GM23338 (cell line): ENCODE data around the gene TBCE. TPM values are rescaled to one million over a fixed set of nuclear protein-coding genes. Genes with fewer than 3 reads are reported as not detected.

Source experiments
- ATAC-seq: fragments of 200-7000 bp; cut with Tn5 transposase; 3 replicates; pipeline ENCODE4 v1.9.1; 2020
- DNase-seq: peaks from one replicate; pipeline ENCODE4 v3.0.0-alpha.2; 2015; ENCODE audit warnings: low spot score
- H2AFZ ChIP-seq: fragments of 200-600 bp; sonication (generic); 2 replicates; pipeline ENCODE4 v1.8.0; 2016; ENCODE audit warnings: antibody characterized with exemption, mild to moderate bottlenecking, moderate library complexity
- H3F3A ChIP-seq: fragments of 200-600 bp; sonication (generic); replicated peaks from 2 replicates; pipeline ENCODE4 v1.8.0; 2017; ENCODE audit warnings: antibody characterized with exemption, mixed run types, low read depth
- H3K27ac ChIP-seq: fragments of 200-600 bp; sonication (generic); 2 replicates; pipeline ENCODE4 v1.6.1; 2016; ENCODE audit warnings: low read depth
- H3K27me3 ChIP-seq: fragments of 200-600 bp; sonication (generic); 2 replicates; pipeline ENCODE4 v1.8.0; 2016; ENCODE audit warnings: mild to moderate bottlenecking, mixed run types, moderate library complexity; ENCODE audit not compliant: insufficient read depth
- H3K36me3 ChIP-seq: fragments of 200-600 bp; sonication (generic); 2 replicates; pipeline ENCODE4 v1.8.0; 2016; ENCODE audit warnings: mild to moderate bottlenecking; ENCODE audit not compliant: insufficient read depth
- H3K4me1 ChIP-seq: fragments of 200-600 bp; sonication (generic); 2 replicates; pipeline ENCODE4 v1.8.0; 2016; ENCODE audit warnings: mild to moderate bottlenecking, moderate library complexity; ENCODE audit not compliant: insufficient read depth
- H3K4me2 ChIP-seq: fragments of 200-600 bp; sonication (generic); 2 replicates; pipeline ENCODE4 v1.7.1; 2017; ENCODE audit warnings: mixed run types
- H3K4me3 ChIP-seq: fragments of 200-600 bp; sonication (generic); 2 replicates; pipeline ENCODE4 v1.6.1; 2016; ENCODE audit warnings: mixed run types
- H3K79me2 ChIP-seq: fragments of 200-600 bp; sonication (generic); replicated peaks from 2 replicates; pipeline ENCODE4 v1.8.0; 2017; ENCODE audit warnings: mild to moderate bottlenecking; ENCODE audit not compliant: insufficient read depth
- H3K9me2 ChIP-seq: fragments of 200-600 bp; sonication (generic); 2 replicates; pipeline ENCODE4 v1.8.0; 2017; ENCODE audit not compliant: insufficient read depth
- H4K20me1 ChIP-seq: fragments of 200-600 bp; sonication (generic); replicated peaks from 2 replicates; pipeline ENCODE4 v1.8.0; 2017; ENCODE audit warnings: mild to moderate bottlenecking; ENCODE audit not compliant: insufficient read depth
- H3K27ac Mint-ChIP-seq: 2 replicates; pipeline ENCODE4 v1.8.0; 2020; ENCODE audit warnings: inconsistent platforms, mild to moderate bottlenecking, moderate library complexity, mixed read lengths
- H3K27me3 Mint-ChIP-seq: 3 replicates; pipeline ENCODE4 v1.8.0; 2022; ENCODE audit warnings: low read depth, mild to moderate bottlenecking, moderate library complexity, mixed read lengths, inconsistent platforms; ENCODE audit not compliant: insufficient read depth, poor library complexity
- H3K36me3 Mint-ChIP-seq: 3 replicates; pipeline ENCODE4 v1.8.0; 2021; ENCODE audit warnings: low read depth, mild to moderate bottlenecking, inconsistent platforms, moderate library complexity, mixed read lengths
- H3K4me1 Mint-ChIP-seq: 3 replicates; pipeline ENCODE4 v1.8.0; 2020; ENCODE audit warnings: mild to moderate bottlenecking, inconsistent platforms, mixed read lengths
- H3K4me3 Mint-ChIP-seq: 3 replicates; pipeline ENCODE4 v1.8.0; 2021; ENCODE audit warnings: moderate library complexity, mild to moderate bottlenecking, inconsistent platforms, mixed read lengths
- H3K9me3 Mint-ChIP-seq: 3 replicates; pipeline ENCODE4 v1.8.0; 2020; ENCODE audit warnings: moderate library complexity, mild to moderate bottlenecking, inconsistent platforms, mixed read lengths
- CREB1 ChIP-seq: fragments of 250-450 bp; sonication (Bioruptor Pico); IDR thresholded peaks from 2 replicates; pipeline ENCODE4 v1.5.0; 2020; ENCODE audit warnings: low read depth, mild to moderate bottlenecking, moderate library complexity
- CTCF ChIP-seq, 2 experiments: fragments of 200-600 bp in 1 of 2; sonication (generic) in 1 of 2; conservative IDR thresholded peaks; 2 replicates each; pipeline versions ENCODE4 v1.5.1 to v1.6.1; 2016 to 2017; ENCODE audit warnings: antibody characterized with exemption in 2 of 2, low read depth in 2 of 2, mild to moderate bottlenecking in 2 of 2, moderate library complexity in 1 of 2
- EZH2 ChIP-seq: fragments of 200-600 bp; sonication (generic); IDR thresholded peaks from one replicate; pipeline ENCODE4 v1.8.0; 2017; ENCODE audit warnings: antibody characterized with exemption, mild to moderate bottlenecking, low read depth; ENCODE audit not compliant: unreplicated experiment
- NANOG ChIP-seq: IDR thresholded peaks from 2 replicates; pipeline ENCODE4 v1.6.1; 2016; ENCODE audit warnings: antibody characterized with exemption, borderline replicate concordance
- ZNF331 ChIP-seq: fragments of 250-450 bp; sonication (Bioruptor Pico); IDR thresholded peaks from 2 replicates; pipeline ENCODE4 v1.5.0; 2020; ENCODE audit warnings: low read depth, mild to moderate bottlenecking, moderate library complexity
- ZNF462 ChIP-seq: fragments of 250-450 bp; sonication (Bioruptor Pico); IDR thresholded peaks from 2 replicates; pipeline ENCODE4 v1.5.0; 2020; ENCODE audit warnings: mild to moderate bottlenecking, moderate library complexity
- polyA plus RNA-seq: library from polyadenylated mRNA; unstranded; fragments of >200 nt; fragmentation: Nextera tagmentation; extraction: Ambion mirVana; gene quantifications from 2 replicates; pipeline ENCODE4 v1.2.1, GENCODE V29; 2016
- total RNA-seq: library from RNA; depleted of rRNA; stranded (reverse); fragments of >200 nt; shearing (Covaris generic); gene quantifications from 2 replicates; pipeline ENCODE4 v1.2.3, GENCODE V29; 2014

TBCE gene
- total and polyA plus RNA-seq, 2 experiments from 2014 or later, result 42.7 to 64.8 TPM

GRCh38 chr1:235415008-235415904 is 48.0 kb downstream of the TBCE start:
- Histone ChIP-seq H3K9me2 (no peaks in the 10 kb centered on the region), H3K27ac (no peak overlapping the region), H3K27me3 (no peaks in the 10 kb centered on the region), H3K4me1 (0 out of 2 replicates have a peak, but pooled peaks cover 2% of the 10 kb centered on the region), H3K4me3 (no peak overlapping the region), H3K79me2 (peaks cover 27% of the 10 kb centered on the region), H3F3A (peaks cover 12% of the 10 kb centered on the region), H3K4me2 (no peak overlapping the region), H4K20me1 (no peaks in the 10 kb centered on the region; the same call in 1 of the 2 replicates), H3K36me3 (no peaks in the 10 kb centered on the region), H2AFZ (no peak overlapping the region)
- peak; percentile 92 for ATAC-seq
- H3K4me1 Mint-ChIP-seq, result no peaks in the 10 kb centered on the region
- H3K36me3 Mint-ChIP-seq, result peaks cover 19% of the 10 kb centered on the region; the same call in 2 of the 3 replicates
- no peak overlapping the region for H3K4me3 Mint-ChIP-seq
- H3K27me3 Mint-ChIP-seq, result peaks cover 8% of the 10 kb centered on the region
- peaks cover 10% of the 10 kb centered on the region; the same call in 2 of the 3 replicates for H3K9me3 Mint-ChIP-seq
- 0 out of 2 replicates have a peak overlapping the region, but pooled peaks have one; percentile 44 for H3K27ac Mint-ChIP-seq
- peak; percentile 87 for DNase-seq
- no peak for TF ChIP-seq CREB1 (CRISPR knock-in tag)
- peak; percentile 81 to 95 for TF ChIP-seq CTCF (conservative IDR thresholded peaks at IDR 0.05; ENCODE audit: low read depth in 2 of 2)

GRCh38 chr1:235416662-235417049 is 49.4 kb downstream of the TBCE start:
- no peak for ATAC-seq
- Mint-ChIP-seq H3K9me3 (peaks cover 7% of the 10 kb centered on the region; the same call in 2 of the 3 replicates), H3K4me3 (no peak overlapping the region), H3K36me3 (peaks cover 19% of the 10 kb centered on the region; the same call in 2 of the 3 replicates), H3K4me1 (no peaks in the 10 kb centered on the region), H3K27ac (no peak overlapping the region), H3K27me3 (peaks cover 4% of the 10 kb centered on the region)
- TF ChIP-seq CTCF (conservative IDR thresholded peaks at IDR 0.05; ENCODE audit: low read depth in 2 of 2) (no peak), NANOG (no peak), ZNF462 (no peak), ZNF331 (CRISPR knock-in tag) (no peak), EZH2 (no peak), CREB1 (CRISPR knock-in tag) (no peak)
- H3K4me1 ChIP-seq, result no peaks in the 10 kb centered on the region
- H3K36me3 ChIP-seq, result no peaks in the 10 kb centered on the region
- H2AFZ ChIP-seq, result no peak overlapping the region
- H3K27ac ChIP-seq, result no peak overlapping the region
- H4K20me1 ChIP-seq, result no peaks in the 10 kb centered on the region; the same call in 1 of the 2 replicates
- peaks cover 35% of the 10 kb centered on the region for H3K79me2 ChIP-seq
- H3K4me3 ChIP-seq, result no peak overlapping the region
- H3K4me2 ChIP-seq, result no peak overlapping the region
- H3F3A ChIP-seq, result peaks cover 5% of the 10 kb centered on the region; the same call in 1 of the 2 replicates
- no peak for DNase-seq
- no peaks in the 10 kb centered on the region for H3K27me3 ChIP-seq
- H3K9me2 ChIP-seq, result no peaks in the 10 kb centered on the region
